HG03469 (cell line): ENCODE results near the gene EYA3.

Experiments
- ATAC-seq: cut with Tn5 transposase; IDR thresholded peaks from one replicate; pipeline ENCODE4 v1.9.1; 2021; ENCODE audit warnings: mild to moderate bottlenecking, moderate library complexity, moderate number of reproducible peaks; ENCODE audit not compliant: unreplicated experiment

EYA3 gene

GRCh38 chr1:28073867-28074266 is 14.5 kb downstream of the EYA3 start:
- ATAC-seq = no peak

GRCh38 chr1:28071813-28072212 is 16.6 kb downstream of the EYA3 start:
- ATAC-seq = no peak

DNA sequence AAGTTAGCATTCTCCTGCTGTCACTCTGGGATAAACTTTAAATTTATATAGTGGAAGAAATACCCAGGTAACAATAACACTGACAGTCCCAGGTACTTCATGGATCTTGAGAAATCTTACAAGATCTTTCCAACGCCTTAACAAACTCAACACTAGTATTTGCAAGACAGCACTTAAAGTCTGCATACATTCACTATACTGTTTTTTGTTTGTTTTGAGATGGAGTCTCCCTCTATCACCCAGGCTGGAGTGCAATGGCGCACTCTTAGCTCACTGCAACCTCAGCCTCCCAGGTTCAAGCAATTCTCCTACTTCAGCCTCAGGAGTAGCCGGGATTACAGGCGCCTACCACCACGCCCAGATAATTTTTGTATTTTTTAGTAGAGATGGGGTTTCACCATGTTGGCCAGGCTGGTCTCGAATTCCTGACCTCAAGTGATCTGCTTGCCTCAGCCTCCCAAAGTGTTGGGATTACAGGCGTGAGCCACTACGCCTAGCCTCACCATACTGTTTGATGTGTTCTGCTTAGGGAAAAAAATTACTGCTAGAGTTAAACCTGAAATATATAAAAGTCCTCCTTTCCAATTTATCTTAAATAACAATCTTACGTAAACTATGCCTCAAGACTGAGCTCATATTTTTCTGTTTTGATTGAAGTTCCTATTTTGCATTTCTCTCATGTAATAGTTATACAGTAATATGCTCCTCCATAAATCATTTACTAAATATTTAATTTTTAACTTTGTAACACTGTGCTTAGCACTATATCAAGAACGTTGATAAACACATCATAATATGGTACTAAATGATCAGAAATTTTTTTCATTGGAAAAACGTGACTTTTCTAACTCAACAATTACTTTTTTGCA is 17.5 kb downstream of the EYA3 start:
- no peak for ATAC-seq

DNA sequence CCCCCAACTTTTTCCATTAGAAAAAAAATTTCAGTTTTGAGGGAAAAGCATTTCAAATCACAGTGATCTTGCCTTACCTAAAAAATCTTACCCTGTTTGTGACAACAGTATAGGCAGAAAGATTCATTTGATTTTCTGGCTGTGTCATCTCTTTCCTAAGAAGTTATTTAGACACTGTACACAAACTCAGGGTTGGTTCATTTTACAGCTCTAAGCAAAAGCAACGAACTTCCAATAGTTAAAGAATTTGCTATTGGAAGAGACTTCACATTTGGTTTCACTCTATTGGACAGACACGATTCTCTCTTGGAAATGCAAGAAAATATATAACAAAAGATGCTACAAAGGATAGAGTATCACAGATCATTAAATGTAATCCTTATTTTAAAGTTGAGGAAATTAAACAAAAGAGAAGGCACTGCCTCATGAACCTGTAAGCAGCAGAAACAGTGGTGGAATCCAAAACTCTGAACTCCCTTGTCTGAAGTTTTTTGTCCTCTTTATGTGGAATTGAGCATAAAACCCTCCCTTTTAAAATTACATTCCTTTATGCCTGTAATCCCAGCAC is 20.8 kb downstream of the EYA3 start:
- ATAC-seq = no peak

- no peak for ATAC-seq
Measured at GRCh38 chr1:28066393-28067154, 21.8 kb downstream of the EYA3 start.

GRCh38 chr1:28064064-28064463 is 24.3 kb downstream of the EYA3 start:
- ATAC-seq = no peak

DNA sequence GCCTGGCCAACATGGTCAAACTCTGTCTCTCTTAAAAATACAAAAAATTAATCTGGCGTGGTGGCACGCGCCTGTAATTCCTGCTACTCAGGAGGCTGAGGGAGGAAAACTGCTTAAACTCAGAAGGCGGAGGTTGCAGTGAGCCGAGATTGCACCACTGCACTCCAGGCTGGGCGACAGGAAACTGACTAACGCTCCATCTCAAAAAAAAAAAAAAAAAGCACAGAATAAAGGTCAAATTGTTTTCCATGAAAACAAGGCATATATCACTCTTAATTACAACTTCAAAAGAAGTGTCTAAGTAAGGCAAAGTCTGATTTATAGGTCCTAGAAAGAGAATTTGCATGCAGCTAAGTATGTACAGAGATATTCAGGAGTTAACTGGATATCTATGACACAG is 25.6 kb downstream of the EYA3 start:
- no peak for ATAC-seq

DNA sequence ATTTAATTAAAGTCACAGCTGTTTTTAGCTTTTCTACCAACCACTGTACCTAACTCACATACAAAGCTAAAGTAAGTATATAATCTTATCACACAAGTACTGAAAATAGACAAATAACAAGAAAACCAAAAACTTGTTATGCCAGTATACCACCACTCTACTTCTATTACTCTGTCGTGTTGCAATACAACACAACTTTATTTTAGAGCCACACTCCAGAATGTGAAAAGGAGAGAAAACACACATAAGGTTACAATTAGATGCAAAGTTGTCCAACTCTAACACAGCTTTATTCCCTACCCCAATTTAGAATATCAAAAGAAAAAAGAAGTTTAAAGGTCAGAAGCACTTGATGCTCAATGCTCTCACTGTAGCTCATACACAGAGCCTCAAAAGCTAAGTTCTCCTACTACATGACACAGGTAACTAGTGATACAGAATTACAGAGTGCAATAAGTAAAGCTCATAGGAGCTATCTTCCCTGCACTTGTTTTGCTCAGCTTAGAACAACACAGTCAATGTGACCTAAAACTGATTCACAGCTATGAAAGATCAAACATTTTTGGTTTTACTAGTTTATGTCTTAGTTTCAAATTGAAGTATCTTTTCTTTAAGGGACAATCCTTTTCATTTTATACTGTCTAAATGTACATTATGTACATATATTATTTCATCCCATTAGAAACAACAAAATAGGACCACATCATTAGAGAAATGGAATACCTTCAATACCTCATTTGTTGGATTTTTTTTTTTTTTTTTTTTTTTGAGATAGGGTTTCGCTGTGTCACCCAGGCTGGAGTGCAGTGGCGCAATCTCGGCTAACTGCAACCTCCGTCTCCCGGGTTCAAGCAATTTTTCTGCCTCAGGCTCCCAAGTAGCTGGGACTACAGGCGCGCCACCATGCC is 29.2 kb downstream of the EYA3 start:
- no peak for ATAC-seq

DNA sequence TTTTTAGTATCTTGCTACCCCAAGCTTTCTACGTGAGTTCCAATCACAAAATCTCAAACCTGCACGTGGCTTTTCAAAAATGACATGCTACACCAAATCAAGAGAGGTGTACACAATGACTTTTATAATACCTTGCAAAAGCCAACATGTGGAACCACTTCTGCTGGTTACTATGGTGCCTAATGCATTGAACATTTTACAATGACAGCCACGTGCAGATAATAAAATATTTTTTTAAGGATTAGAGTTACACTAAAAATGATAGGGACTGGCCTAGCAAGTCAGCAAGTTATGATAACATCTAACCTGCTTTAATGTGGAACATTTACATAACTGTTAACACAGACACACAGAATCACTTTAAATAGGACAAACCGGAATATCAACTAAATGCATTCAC is 30.2 kb downstream of the EYA3 start:
- ATAC-seq = no peak

DNA sequence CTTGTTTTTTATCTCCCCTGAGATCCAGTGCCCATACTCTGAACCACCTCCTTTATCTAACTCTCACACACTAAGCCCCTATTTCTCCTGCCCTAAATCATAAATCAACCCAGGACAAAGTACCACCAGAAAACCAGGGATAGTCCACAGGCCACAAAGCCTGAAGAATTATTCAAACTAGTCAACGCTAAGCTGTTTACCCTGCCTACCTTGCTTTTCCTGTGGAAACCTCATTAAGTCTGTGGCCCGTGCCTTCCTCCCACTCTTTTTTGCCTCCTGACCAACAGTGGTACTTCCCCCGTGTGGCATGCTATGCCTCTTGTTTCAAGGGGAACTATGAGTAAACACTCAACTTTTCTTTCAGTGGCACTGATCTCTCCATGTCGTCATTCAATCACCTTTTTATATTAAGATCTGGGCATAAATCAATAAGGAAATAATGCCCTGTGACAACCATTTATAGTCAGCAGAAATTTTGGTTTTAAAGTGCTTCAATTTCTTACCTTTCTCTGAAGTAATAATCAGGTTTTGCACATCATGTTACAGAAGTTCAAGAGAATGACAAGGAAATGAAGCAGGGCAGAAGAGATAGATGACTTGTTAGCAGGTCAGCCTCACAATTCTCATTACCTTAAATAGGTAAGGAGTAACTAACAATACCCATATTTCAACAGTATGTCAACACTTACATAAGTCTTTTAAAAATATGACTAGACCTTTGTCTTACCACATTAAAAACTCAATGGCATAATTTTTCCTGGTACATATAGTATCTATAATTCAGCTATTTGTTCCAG is 32.1 kb downstream of the EYA3 start:
- no peak for ATAC-seq

DNA sequence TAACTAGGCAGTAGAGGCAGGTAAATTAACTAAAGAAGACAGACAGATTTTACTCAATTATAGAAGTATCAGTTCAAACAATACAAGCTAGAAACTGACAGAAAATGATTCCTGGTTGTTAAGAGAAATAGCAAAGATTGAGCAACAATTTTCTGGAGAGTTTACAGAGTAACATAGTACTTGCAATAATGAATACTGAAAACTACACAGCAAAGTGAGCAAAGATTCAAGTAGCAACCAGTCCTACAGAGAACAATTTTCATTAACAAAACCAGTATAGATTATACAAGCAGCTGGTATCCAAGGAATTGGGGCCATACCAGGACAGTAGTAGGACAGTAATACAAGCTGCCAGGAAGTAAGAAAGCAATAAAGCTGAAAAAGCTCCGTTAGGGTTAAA is 37.6 kb downstream of the EYA3 start:
- ATAC-seq = no peak

- ATAC-seq = no peak
Measured at GRCh38 chr1:28046716-28047115, 41.7 kb downstream of the EYA3 start.

- ATAC-seq = no peak
Measured at GRCh38 chr1:28045777-28046176, 42.6 kb downstream of the EYA3 start.

DNA sequence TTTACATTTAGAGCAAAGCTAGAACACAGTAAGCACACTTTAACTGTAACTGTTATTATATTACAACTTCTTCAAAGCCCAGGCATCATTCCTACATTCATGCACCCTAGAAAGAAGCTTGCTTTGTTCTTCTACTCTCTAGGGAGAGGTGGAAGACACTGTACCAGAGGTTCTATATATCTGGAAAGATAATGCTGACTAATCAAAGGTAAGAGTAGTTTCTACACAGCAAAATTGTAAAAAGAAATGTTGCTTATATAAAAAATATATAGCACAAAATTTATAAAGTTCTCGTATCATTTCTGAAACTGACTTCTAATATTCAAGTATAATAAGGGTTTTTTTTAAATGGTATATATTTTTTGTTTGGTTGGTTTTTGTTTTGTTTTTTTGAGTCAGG is 44.0 kb downstream of the EYA3 start:
- ATAC-seq = no peak

DNA sequence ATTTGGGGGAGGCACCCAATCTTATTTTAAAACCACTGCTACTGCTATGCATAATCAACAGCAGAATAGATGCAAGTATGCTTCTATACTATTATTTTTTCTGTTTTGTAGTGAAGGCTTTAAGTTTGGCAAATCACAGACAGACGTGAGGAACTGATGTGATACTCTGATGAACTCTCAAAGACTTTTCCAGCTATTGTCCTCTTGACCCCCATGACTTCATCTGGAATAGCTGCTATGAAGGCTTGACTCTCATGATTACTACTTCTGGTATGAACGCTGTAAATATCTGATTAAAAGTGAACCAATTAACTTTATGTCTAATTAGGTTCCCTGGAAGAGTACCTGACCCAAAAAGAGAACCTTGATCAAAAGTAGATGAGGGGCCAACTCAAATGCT is 49.1 kb downstream of the EYA3 start:
- no peak for ATAC-seq

- ATAC-seq = no peak
Measured at GRCh38 chr1:28037946-28038345, 50.5 kb downstream of the EYA3 start.

DNA sequence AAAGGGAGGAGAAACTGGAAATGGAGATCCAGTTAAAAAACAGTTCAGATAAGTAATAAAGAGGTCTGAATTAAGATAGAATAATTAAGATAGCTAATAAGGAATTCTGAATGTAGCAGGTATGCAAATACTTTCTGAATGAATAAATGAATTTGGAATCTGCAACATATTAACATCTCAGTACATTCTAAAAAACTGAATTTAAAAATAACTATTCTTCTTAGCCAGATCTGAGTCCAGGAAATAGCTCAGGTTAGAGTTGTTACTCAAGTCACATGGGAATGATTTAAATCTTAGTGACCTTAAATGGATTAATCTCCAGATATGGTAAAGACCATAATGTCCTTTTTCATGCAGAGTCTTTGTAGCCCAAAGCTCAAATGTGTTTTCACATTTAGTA is 51.2 kb downstream of the EYA3 start:
- no peak for ATAC-seq

DNA sequence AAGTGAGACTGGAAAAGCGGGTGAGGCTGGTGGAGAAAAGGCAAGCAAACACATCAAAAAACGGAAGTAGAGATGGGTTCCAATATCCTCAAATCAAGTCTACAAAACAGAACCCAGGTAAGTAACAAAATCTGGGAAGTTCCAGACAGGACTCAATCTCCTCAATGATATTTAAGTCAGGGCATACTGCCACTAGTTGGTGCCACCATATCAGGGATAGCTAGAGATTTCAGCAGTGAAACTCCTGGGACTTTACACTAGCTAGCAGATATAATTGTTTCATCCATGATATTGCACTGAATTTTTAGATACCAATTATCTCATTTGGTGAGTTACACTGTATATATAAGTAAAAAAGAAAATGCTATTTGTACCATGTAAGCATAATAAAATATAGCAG is 52.0 kb downstream of the EYA3 start:
- ATAC-seq = no peak

- no peak for ATAC-seq
Measured at GRCh38 chr1:28035420-28035819, 53.0 kb downstream of the EYA3 start.

DNA sequence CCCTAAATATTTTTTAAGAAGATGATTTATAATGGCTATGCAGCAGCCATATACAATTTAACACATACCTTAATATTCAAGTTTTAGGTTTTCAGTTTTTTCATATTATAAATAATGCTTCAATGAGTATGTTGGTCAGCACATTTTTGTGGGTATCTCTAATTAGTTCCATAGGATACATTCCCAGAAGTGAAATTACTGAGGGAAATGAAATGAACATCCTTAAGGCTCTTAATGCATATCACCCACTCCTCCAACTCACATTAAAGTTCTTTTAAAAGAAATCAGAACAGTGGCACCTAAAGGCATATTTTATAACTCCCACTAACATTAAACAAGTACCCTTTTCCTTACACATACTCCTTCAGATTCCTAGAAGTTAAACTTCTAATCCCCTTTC is 56.1 kb downstream of the EYA3 start:
- no peak for ATAC-seq
